ENCODE data around the gene PSME2. TPM values are rescaled to one million over a fixed set of nuclear protein-coding genes. Genes with fewer than 3 reads are reported as not detected.
A peak's percentile ranks its signal among the peaks of the same experiment; 100 is the strongest.

PSME2 gene
- total RNA-seq, 4 donors from 2014 or later: 59.5 to 69.8 (median 68.5) TPM

- no peaks in the 10 kb centered on the region for H3K27me3 ChIP-seq
- 89 to 90% methylated on average over 2 to 12 of the region's 12 CpGs for WGBS, 2 donors (ENCODE audit: low coverage in 1 of 2)
- peak overlapping the region; percentile 68 to 78 (median 72) for H3K27ac ChIP-seq
- peaks cover 0 to 22% (median 4%) of the 10 kb centered on the region in 4 donors for H3K36me3 ChIP-seq
- in situ Hi-C loops (cut with MboI; ENCODE audit: low pct_ligation_motif_present in 1 of 4, low pct_unique_long_range_greater_than_20kb in 1 of 4, low sequenced_read_pairs in 3 of 4): no loop called here
- DNase-seq: no peak
- no peaks in the 10 kb centered on the region for H3K9me3 ChIP-seq
- TF ChIP-seq EP300 (IDR thresholded peaks at IDR 0.05; ENCODE audit: low read depth) (no peak), POLR2AphosphoS5 (IDR thresholded peaks at IDR 0.05) (no peak), POLR2A (IDR thresholded peaks at IDR 0.05) (no peak)
- TF ChIP-seq, protein P1, sequence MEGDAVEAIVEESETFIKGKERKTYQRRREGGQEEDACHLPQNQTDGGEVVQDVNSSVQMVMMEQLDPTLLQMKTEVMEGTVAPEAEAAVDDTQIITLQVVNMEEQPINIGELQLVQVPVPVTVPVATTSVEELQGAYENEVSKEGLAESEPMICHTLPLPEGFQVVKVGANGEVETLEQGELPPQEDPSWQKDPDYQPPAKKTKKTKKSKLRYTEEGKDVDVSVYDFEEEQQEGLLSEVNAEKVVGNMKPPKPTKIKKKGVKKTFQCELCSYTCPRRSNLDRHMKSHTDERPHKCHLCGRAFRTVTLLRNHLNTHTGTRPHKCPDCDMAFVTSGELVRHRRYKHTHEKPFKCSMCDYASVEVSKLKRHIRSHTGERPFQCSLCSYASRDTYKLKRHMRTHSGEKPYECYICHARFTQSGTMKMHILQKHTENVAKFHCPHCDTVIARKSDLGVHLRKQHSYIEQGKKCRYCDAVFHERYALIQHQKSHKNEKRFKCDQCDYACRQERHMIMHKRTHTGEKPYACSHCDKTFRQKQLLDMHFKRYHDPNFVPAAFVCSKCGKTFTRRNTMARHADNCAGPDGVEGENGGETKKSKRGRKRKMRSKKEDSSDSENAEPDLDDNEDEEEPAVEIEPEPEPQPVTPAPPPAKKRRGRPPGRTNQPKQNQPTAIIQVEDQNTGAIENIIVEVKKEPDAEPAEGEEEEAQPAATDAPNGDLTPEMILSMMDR (IDR thresholded peaks at IDR 0.05): no peak
- no peak overlapping the region for H3K4me3 ChIP-seq
- H3K4me1 ChIP-seq: peaks cover 5 to 11% (median 6%) of the 10 kb centered on the region in 4 donors
- intact Hi-C loops (cut with DNase I; ENCODE audit: low total_unique reads): no loop called here
Observed at GRCh38 chr14:24178399-24179178, 32.2 kb upstream of the PSME2 start.

GRCh38 chr14:24177891-24178290 is 31.5 kb upstream of the PSME2 start:
- Histone ChIP-seq H3K9me3 (no peaks in the 10 kb centered on the region), H3K4me3 (no peak overlapping the region), H3K27ac (no peak overlapping the region), H3K27me3 (no peaks in the 10 kb centered on the region), H3K4me1 (peaks cover 5 to 11% (median 6%) of the 10 kb centered on the region in 4 donors), H3K36me3 (peaks cover 0 to 18% (median 7%) of the 10 kb centered on the region in 4 donors)
- no peak for DNase-seq
- TF ChIP-seq, protein P1 (IDR thresholded peaks at IDR 0.05): no peak
- TF ChIP-seq POLR2AphosphoS5 (IDR thresholded peaks at IDR 0.05): no peak
- TF ChIP-seq EP300 (IDR thresholded peaks at IDR 0.05; ENCODE audit: low read depth): no peak
- no peak for TF ChIP-seq POLR2A (IDR thresholded peaks at IDR 0.05)
- 95 to 97% methylated on average over 4 to 14 of the region's 14 CpGs for WGBS, 2 donors (ENCODE audit: low coverage in 1 of 2)
- intact Hi-C loops (cut with DNase I; ENCODE audit: low total_unique reads): no loop called here
- in situ Hi-C loops (cut with MboI; ENCODE audit: low pct_ligation_motif_present in 1 of 4, low pct_unique_long_range_greater_than_20kb in 1 of 4, low sequenced_read_pairs in 3 of 4): no loop called here

GRCh38 chr14:24177041-24177825 is 30.8 kb upstream of the PSME2 start:
- Histone ChIP-seq H3K36me3 (peaks cover 0 to 18% (median 7%) of the 10 kb centered on the region in 4 donors), H3K4me3 (no peak overlapping the region), H3K9me3 (no peaks in the 10 kb centered on the region), H3K27ac (no peak overlapping the region), H3K27me3 (no peaks in the 10 kb centered on the region), H3K4me1 (peaks cover 5 to 11% (median 6%) of the 10 kb centered on the region in 4 donors)
- TF ChIP-seq, protein P1 (IDR thresholded peaks at IDR 0.05): no peak
- no peak for TF ChIP-seq EP300 (IDR thresholded peaks at IDR 0.05; ENCODE audit: low read depth)
- no peak for TF ChIP-seq POLR2AphosphoS5 (IDR thresholded peaks at IDR 0.05)
- TF ChIP-seq POLR2A (IDR thresholded peaks at IDR 0.05): no peak
- intact Hi-C loops (cut with DNase I; ENCODE audit: low total_unique reads) (no loop called here), in situ Hi-C loops (cut with MboI; ENCODE audit: low pct_ligation_motif_present in 1 of 4, low pct_unique_long_range_greater_than_20kb in 1 of 4, low sequenced_read_pairs in 3 of 4) (no loop called here)
- DNase-seq: no peak
- 92% methylated on average over 11 of the region's 12 CpGs; no CpG with 5 or more reads in 1 of the 2 donors for WGBS, 2 donors (ENCODE audit: low coverage in 1 of 2)

DNA sequence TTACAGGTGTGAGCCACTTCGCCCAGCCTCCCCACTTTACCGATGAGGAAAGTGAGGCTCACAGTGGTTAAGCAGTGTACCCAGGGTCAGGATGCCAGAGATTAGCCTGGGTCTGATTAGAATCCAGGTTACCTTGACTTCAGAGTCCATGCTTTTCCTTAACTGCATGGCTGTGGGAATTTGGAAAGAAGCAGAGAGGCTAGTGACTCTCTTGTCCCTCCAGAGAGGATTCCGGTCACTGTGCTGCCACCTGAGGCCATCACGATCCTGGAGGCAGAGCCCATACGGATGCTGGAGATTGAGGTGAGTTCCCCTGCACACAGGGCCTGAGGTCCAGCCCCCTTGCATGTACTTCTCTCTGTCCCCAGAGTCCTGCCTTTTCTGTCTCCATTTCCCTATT is 30.2 kb upstream of the PSME2 start:
- TF ChIP-seq POLR2AphosphoS5 (IDR thresholded peaks at IDR 0.05) (no peak), POLR2A (IDR thresholded peaks at IDR 0.05) (no peak), EP300 (IDR thresholded peaks at IDR 0.05; ENCODE audit: low read depth) (no peak)
- TF ChIP-seq, protein P1 (IDR thresholded peaks at IDR 0.05): no peak
- Histone ChIP-seq H3K27me3 (no peaks in the 10 kb centered on the region), H3K36me3 (peaks cover 0 to 18% (median 7%) of the 10 kb centered on the region in 4 donors), H3K27ac (no peak overlapping the region), H3K4me3 (no peak overlapping the region), H3K9me3 (no peaks in the 10 kb centered on the region), H3K4me1 (peaks cover 5 to 11% (median 6%) of the 10 kb centered on the region in 4 donors)
- no peak for DNase-seq
- WGBS, 2 donors (ENCODE audit: low coverage in 1 of 2): 99% methylated on average over 5 of the region's 5 CpGs; no CpG with 5 or more reads in 1 of the 2 donors
- in situ Hi-C loops (cut with MboI; ENCODE audit: low pct_ligation_motif_present in 1 of 4, low pct_unique_long_range_greater_than_20kb in 1 of 4, low sequenced_read_pairs in 3 of 4): no loop called here
- intact Hi-C loops (cut with DNase I; ENCODE audit: low total_unique reads): no loop called here

Measured in transverse colon (tissue), 4 donors.